Cardiac septum (tissue), 1 donor: ENCODE measurements around the gene TRMT1L. TPM values are rescaled to one million over a fixed set of nuclear protein-coding genes. Genes with fewer than 3 reads are reported as not detected.
A peak's percentile ranks its signal among the peaks of the same experiment; 100 is the strongest.
"Not testable (repeated sequence)": the region's sequence is repeated elsewhere in the genome, so short reads cannot be mapped to it uniquely, and the experiment has no call there.

Source experiments
- DNase-seq: peaks from one replicate; pipeline ENCODE4 v3.0.0-alpha.2; 2020; ENCODE audit warnings: low spot score
- intact Hi-C: fragments of 100-400 bp; cut with DNase I; formaldehyde crosslinking; loops from one replicate; pipeline ENCODE4 v1.14.0; 2022
- long read RNA-seq: library from polyadenylated mRNA; unstranded; transcript quantifications from one replicate; pipeline ENCODE4 v2.0.0, GENCODE V29; 2021
- total RNA-seq: library from RNA; stranded (reverse); fragmentation: NEBNext Ultra II Directional; extraction: Animal tissue kit (Norgen Biotek cat#: 25700); gene quantifications from one replicate; pipeline ENCODE4 v1.2.1, GENCODE V29; 2021
- donor health status: DM: no; HTN: no; CAD: no.

Gene TRMT1L, protein sequence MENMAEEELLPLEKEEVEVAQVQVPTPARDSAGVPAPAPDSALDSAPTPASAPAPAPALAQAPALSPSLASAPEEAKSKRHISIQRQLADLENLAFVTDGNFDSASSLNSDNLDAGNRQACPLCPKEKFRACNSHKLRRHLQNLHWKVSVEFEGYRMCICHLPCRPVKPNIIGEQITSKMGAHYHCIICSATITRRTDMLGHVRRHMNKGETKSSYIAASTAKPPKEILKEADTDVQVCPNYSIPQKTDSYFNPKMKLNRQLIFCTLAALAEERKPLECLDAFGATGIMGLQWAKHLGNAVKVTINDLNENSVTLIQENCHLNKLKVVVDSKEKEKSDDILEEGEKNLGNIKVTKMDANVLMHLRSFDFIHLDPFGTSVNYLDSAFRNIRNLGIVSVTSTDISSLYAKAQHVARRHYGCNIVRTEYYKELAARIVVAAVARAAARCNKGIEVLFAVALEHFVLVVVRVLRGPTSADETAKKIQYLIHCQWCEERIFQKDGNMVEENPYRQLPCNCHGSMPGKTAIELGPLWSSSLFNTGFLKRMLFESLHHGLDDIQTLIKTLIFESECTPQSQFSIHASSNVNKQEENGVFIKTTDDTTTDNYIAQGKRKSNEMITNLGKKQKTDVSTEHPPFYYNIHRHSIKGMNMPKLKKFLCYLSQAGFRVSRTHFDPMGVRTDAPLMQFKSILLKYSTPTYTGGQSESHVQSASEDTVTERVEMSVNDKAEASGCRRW
- total RNA-seq, result 20.6 TPM
- long read RNA-seq, full-length matches to known transcripts, result 27 of 36 reads
- long read RNA-seq, partial matches to known transcripts, result 5 of 36 reads
- long read RNA-seq, other reads (novel, unspliced or antisense), result 4 of 36 reads

DNA sequence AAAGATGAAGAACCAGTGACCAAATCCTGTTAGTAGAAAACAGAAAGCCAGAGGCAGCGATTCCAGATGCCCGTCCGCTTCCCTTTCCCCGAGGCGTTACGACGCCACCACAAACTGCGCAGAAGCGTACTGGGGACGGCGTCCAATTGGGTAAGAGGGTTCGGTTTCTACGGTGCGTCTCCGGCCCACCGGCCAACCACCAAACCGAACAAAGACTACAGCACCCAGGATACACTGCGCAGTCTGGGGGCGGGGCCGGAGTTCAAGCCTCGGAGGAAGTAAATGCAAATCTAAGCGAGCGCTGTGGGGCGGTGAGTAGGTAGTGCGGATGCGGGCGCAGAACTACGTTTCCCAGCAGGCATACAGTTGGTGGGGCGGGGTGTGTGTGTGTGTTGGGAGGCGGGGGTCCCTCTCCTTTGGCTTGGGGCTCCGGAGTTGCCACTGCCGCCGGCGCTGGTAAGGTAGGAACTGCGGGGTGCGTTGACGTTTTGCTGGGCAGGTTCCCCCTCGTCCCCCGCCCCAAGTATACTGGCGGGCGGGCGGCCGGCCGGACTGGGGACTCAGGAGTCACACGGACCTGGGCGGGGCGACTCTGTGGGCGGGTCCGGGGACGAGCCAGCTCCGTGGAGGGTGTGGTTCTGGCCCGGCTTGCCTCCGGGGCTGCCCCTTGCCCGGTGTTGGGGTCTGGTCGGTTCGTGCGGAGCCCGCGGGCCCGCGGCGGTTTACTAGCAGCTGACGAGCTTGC is at the start of gene TRMT1L, which contains the start of gene SWT1:
TSS of gene TRMT1L (minus strand) at position 100 of the 745 bp plus-strand sequence. CDS start 241 bp downstream, outside the sequence.
TSS of gene SWT1 (plus strand) at position 314 of the 745 bp plus-strand sequence. CDS start 3,675 bp downstream, outside the sequence.
- intact Hi-C loops, result loop anchor here (1.0 to 5.0 kb wide), 6 partner anchors 112 to 1220 kb away; partner anchors contain the start of genes IVNS1ABP, NIBAN1, ODR4 and RNF2
- DNase-seq, result peak; percentile 99

DNA sequence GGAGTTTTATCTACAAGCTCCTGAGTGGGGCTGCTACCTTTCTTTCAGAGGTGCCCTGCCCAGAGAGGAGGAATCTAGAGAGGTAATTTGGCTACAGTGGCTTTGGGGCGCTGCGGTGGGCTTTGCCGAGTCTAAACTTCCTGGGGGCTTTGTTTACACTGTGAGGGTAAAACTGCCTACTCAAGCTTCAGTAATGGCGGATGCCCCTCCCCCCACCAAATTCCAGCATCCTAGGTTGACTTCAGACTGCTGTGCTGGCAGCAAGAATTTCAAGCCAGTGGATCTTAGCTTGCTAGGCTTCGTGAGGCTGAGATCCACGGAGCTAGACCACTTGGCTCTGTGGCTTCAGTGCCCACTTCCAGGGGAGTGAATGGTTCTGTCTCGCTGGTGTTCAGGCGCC is 44.1 kb upstream of the TRMT1L start:
- intact Hi-C loops, result no loop called here
- DNase-seq, result no peak

DNA sequence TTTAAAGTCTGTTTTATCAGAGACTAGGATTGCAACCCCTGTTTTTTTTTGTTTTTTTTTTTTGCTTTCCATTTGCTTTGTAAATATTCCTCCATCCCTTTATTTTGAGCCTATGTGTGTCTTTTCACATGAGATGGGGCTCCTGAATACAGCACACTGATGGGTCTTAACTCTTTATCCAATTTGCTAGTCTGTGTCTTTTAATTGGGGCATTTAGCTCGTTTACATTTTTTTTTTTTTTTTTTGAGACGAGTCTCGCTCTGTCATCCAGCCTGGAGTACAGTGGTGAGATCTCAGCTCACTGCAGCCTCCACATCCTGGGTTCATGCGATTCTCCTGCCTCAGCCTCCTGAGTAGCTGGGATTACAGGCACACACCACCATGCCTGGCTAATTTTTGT is 42.0 kb upstream of the TRMT1L start:
- DNase-seq, intact Hi-C loops: not testable (repeated sequence)

DNA sequence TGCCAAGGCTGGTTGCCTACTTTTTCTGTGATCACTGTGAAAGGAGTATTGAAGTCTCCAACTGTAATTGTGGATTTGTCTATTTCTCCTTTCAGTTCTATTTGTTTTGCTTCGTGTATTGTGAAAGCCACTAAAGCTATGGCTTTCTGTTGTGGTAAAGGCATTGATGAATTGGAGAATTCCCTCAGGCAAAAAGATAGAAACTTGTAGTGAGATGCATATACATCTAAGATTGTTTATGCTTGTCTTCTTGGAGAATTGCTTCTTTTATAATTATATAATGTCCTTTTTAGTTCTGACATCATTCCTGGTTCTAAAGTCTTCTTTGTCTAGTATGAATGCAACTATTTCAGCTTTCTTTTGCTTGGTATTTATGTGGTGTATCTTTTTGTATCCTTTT is 37.0 kb upstream of the TRMT1L start:
- intact Hi-C loops, result no loop called here
- no peak for DNase-seq

DNA sequence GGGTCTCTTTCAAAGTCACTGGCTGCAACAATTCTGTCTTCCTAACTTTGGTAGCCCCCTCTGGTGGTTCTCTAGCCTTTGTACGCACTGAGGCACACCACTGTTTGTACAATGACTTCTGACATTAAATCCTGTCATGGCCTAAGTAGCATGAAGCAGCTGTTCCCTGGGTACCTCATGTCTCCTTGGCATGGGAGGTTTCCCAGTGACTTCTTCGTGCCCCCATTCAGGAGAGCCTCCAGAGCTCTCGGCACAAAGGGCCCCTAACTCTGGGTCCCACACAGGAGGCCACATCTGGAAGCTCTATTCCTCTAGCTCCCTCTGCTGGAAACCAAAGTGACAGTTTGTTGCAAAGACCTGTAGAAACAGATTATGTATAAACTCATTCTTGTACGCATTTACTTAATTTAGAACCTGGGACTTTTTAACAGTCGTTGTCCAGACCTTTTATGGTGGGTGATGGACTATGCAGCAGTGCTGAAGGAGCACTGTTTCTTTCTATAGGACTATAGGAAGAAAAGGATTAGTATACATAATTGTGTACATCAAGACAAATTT is 13.6 kb upstream of the TRMT1L start:
- no peak for DNase-seq
- intact Hi-C loops, result loop anchor here (2.0 to 5.0 kb wide), 2 partner anchors 183 to 510 kb away; no protein-coding TSS in a partner anchor

DNA sequence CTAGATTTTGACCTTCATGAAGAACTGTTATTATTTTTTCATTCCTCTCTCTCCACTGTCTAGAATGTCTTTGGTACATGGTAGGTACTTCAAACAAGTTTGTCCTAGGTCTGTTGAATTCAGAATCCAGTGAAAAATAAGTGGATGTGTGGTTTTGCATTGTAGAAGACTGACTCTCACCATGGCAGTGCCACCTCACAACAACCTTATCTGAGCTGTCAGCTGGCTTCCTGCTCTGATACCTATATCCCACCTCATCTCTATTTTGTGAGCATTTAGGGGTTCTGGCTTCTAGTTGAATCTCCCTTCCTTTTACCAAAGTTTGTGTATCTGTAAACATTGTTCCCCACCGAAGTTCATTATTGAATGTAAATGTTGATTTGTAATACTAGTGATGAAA is 9.4 kb upstream of the TRMT1L start:
- intact Hi-C loops, result no loop called here
- no peak for DNase-seq

DNA sequence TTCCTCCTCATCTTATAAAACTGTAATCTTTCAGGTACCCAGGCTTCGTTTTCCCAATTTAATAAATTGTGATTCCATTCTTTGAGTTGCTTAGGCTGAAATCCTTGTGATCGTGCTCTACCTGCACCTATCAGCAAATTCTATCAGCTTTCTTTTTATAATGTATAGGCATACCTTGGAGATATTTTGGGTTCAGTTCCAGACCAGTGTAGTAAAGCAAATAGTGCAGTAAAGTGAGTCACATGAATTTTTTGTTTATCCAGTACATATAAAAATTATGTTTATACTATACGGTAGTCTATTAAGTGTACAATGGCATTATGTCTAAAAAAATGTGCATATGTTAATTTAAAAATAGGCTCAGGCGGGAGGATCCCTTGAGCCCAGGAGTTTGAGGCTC is 5.7 kb upstream of the TRMT1L start:
- intact Hi-C loops, result no loop called here
- DNase-seq, result no peak

DNA sequence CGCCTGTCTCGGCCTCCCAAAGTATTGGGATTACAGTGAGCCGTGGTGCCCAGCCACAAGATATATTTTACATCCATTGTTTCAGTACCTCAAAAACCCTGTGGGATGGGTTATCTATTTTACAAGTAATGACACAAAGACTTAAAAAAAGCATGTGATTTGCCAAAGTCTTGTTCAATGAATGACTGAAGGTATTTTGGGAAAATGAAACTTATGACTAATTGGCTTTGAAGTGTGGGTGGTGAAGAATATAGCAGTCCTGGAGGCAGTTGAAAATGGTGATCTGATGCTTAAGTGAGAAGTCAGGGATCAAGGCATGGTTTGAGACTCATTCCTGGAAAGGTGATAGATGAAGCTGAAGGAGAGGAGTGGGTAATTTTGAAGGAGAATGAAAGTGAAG is 3.2 kb upstream of the TRMT1L start:
- intact Hi-C loops, result loop anchor here (5.0 kb wide), 4 partner anchors 157 to 1217 kb away; partner anchors contain the start of genes IVNS1ABP, NIBAN1, ODR4 and TPR

DNA sequence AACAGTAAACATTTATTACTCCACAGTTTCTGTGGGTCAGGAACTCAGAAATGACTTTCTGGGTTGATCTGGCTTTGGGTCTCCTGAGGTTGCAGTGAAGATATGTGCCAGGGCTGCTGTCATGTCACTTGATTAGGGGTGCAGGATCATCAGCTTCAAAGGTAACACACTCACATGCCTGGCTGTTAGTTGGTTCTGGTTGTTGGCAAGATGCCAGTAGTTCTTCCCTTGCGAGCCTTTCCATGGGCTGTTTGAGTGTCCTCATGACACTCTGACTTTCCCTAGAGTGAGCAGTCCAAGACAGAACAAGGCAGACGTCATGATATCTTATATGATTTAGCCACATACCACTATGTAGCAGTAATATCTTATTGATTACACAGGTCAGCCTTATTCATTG is 2.0 kb upstream of the TRMT1L start:
- intact Hi-C loops, result loop anchor here (5.0 kb wide), 4 partner anchors 159 to 1219 kb away; partner anchors contain the start of genes IVNS1ABP, NIBAN1, ODR4 and TPR
- no peak for DNase-seq

More for the DNA sequence above, 3.2 kb upstream of the TRMT1L start:
- no peak for DNase-seq

DNA sequence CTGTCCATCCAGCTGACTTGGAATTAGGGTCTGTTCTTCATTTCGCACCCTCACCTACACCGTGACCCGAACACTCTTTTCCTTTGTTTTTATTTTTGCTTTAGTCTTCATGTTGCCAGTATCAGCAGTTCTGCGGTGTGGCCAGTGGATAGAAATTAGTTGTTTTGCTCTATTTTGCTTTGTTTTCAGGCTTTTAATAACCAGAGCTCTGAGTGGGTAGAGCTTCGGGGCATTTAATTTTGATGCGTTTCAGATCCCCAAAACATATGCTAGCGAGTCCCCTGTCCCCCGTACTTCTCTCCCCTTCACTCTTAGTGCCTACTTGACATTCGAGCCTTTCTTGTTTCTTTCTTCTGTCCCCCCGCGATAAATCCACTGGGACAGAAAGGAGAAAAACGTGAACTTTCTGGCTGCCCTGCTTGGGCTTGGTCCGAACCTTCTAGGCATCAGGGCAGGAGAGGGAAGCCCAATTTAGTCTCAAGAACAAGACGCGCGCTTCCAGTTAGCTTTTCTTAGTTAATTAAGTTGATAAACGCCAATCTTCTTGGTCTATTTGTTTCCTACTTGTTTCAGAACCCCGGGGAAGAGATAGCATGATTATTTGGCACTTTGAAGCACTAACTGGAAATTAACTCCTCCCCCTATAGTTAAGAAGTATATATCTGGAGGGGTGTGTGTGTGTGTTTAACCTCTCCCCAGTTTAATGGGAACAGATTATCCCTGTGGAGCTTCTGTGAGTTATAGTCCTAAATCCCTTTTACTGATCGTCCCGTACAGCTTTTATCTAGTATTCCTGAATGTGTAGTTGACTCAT is 1.1 kb upstream of the TRMT1L start:
- intact Hi-C loops, result loop anchor here (2.0 to 5.0 kb wide), 5 partner anchors 113 to 1219 kb away; partner anchors contain the start of genes IVNS1ABP, NIBAN1, ODR4 and RNF2
- no peak for DNase-seq

DNA sequence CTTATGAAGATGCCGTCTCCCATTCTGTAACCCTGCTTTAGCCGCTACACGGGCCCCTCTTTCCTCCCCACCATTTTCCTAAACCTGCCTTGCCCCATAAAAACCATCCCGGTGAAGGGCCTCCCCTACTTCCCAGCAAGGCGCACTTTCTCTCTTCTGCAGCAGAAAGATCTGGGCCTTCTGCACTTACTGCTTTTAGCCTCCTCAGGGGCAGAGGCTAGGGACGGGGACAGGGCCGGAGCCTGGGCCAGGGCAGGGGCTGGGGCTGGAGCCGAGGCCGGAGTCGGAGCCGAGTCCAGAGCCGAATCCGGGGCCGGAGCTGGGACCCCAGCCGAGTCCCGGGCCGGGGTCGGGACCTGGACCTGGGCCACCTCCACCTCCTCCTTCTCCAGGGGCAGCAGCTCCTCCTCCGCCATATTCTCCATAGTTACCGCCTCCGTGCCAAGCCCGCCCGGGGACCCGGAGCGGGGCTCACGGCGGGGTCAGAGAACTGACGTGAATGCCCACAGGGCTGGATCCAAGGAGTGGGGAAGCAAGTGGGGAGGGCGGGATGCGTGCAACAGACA is 382 bp downstream of the TRMT1L start:
- DNase-seq, result no peak
- intact Hi-C loops, result loop anchor here (1.0 to 5.0 kb wide), 6 partner anchors 112 to 1221 kb away; partner anchors contain the start of genes IVNS1ABP, NIBAN1, ODR4 and RNF2

DNA sequence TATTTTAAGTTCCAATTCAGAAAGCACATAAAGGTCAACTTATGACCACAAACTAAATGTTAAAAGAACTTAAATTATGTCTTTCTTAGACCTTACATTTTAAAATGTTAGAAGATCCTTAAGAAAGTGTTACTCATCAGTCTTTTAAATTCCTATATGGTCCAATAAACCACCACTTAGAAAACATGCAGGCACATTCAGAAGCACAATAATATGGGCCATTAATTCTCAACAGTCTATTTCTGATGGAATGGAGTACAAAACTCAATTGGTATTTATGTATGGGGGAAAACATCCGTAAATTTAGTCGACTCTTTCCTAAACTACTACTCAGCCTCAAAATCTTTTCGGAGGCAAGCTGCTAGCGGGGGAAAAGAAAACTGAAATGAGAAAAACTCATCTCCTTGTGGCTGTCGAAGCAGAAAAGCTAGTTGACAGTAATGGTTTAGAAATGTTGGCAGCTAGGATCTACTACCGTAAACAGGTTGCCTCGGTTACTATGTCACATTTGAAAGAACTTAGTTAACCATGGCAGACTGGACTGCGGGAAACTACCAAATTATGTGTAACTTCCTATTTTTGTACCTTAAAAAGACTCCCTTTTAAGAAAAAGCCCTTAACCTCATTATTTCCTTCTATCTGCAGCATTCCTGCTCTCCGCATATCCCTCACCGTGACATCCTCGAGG is 1.0 kb downstream of the TRMT1L start:
- no peak for DNase-seq
- intact Hi-C loops, result loop anchor here (1.0 to 5.0 kb wide), 6 partner anchors 111 to 1222 kb away; partner anchors contain the start of genes IVNS1ABP, NIBAN1, ODR4 and RNF2

DNA sequence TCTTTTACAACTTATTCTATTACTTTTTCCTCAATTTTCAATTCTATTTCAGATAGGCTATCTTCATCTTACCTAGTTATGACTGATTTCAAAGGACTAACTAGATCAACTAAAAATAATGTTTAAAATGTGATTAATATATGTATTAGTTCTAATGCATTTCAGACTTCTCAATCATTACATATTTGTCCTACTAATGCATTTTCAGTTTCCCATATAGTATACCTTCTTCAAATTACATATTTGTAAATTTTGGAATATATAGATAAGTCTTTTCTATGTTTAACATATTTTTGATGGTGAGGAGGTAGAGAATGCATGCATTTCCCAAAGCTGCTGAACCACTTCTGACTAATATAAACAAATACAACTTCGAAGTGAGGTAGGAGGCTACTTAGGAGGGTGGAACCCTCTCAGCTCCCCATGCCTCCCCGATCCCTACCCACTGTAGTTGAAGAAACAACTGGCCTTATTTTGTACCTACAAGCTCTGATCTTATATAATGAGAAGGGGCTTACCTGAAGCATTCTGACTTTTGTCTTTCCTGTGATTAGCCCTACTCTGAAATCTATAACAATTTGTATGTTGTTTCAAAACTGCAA is 1.7 kb downstream of the TRMT1L start:
- intact Hi-C loops, result loop anchor here (5.0 kb wide), 4 partner anchors 162 to 1222 kb away; partner anchors contain the start of genes IVNS1ABP, NIBAN1, ODR4 and TPR
- no peak for DNase-seq

DNA sequence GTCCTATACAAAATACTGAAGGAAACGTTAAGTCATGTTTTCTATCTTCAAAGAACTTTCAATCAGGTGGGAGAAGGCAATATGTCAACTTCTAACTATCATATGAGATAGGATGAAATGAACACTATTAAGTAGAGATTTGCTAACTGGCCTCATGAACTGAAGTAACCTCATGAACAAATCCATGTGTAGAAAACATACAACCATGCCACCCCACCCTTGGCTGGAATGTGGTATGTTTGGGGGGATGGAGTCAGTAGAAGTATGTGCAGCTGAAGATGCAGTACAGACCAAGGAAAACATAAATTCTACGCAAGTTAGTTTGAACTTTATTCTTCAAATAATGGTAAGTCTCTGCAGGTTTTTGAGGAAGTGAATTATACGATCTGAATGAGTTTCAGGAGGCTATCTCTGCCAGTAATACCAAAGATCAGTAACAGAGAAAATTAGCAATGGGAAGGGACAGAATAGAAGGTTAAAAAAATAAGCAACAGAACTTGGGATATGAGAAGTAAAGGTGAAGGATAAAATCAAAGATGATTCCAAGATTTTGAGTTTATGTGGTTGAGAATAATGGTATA is 4.5 kb downstream of the TRMT1L start:
- intact Hi-C loops, result no loop called here
- DNase-seq, result no peak

DNA sequence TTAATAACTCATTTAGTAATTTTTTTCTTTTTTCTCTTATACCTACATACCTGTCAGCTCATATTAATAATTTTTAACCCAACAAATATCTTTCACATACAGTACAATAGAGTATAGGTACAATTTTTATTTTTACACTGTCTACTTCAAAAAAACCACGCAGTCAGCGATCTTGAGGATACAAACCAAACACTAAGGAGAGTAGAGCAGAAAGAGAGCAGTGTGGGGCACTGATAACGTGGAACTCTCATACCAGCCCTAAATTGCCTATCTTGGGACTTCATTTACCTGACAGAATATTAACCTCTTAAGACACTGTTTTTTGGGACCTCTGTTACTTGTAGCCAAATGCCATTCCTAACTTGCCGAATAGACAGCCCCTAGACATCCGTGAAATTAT is 5.5 kb downstream of the TRMT1L start:
- DNase-seq, result no peak
- intact Hi-C loops, result no loop called here

DNA sequence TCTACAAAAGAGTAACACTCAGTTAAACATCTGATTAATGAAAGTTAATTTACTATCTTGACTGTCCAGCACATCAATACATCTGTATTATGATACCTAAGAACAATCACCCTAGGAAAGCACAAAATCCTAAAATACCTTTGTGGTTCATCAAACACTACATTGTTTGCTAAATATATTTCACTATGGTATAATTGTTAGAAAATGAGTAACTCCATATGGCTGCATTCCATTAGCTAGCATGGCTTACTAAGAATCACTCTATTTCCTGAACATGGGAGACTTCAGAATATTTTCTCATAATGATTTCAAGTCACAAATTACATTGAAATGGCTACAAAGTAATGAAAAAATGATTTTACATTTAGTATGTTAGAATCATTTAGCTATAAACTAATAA is 12.5 kb downstream of the TRMT1L start:
- intact Hi-C loops, result no loop called here

More for the DNA sequence above, 12.5 kb downstream of the TRMT1L start:
- DNase-seq, result no peak
